Fibroblast of lung (primary cell): Measurements from ENCODE around the gene GHDC. TPM values are rescaled to one million over a fixed set of nuclear protein-coding genes. Genes with fewer than 3 reads are reported as not detected.
A peak's percentile ranks its signal among the peaks of the same experiment; 100 is the strongest.

ENCODE experiments used
- DNase-seq, 2 donors: peaks; one replicate each; pipeline versions ENCODE4 v3.0.0 to v3.0.0-alpha.2; 2010; ENCODE audit warnings: low read depth in 2 of 2
- H2AFZ ChIP-seq: 2 replicates; pipeline ENCODE4 v1.5.1; 2012; ENCODE audit warnings: low read length, control low read depth, inconsistent platforms
- H3K27ac ChIP-seq: 2 replicates; pipeline ENCODE4 v1.5.1; 2011; ENCODE audit warnings: low read length, control low read depth; ENCODE audit not compliant: insufficient read depth
- H3K27me3 ChIP-seq: 2 replicates; pipeline ENCODE4 v1.5.1; 2011; ENCODE audit warnings: mild to moderate bottlenecking, low read length; ENCODE audit not compliant: control insufficient read depth, insufficient read depth
- H3K36me3 ChIP-seq: 2 replicates; pipeline ENCODE4 v1.5.1; 2011; ENCODE audit warnings: low read length; ENCODE audit not compliant: control insufficient read depth, insufficient read depth
- H3K4me1 ChIP-seq: 2 replicates; pipeline ENCODE4 v1.5.1; 2011; ENCODE audit warnings: low read length; ENCODE audit not compliant: control insufficient read depth, insufficient read depth; ENCODE audit errors: extremely low read depth
- H3K4me2 ChIP-seq: 2 replicates; pipeline ENCODE4 v1.5.1; 2011; ENCODE audit warnings: low read length, control low read depth; ENCODE audit not compliant: insufficient read depth; ENCODE audit errors: extremely low read depth
- H3K4me3 ChIP-seq, 4 experiments: fragments of 200-600 bp in 1 of 4; sonication (generic) in 1 of 4; replicated peaks in 1 of 4; 2 replicates each; pipeline ENCODE4 v1.5.1; 2011 to 2016; ENCODE audit warnings: low read length in 4 of 4, low read depth in 3 of 4, mild to moderate bottlenecking in 3 of 4, control low read depth in 2 of 4, inconsistent platforms in 1 of 4, mixed read lengths in 1 of 4; ENCODE audit not compliant: insufficient read depth in 1 of 4; ENCODE audit errors: control extremely low read depth in 1 of 4
- H3K79me2 ChIP-seq: 2 replicates; pipeline ENCODE4 v1.5.1; 2012; ENCODE audit warnings: mild to moderate bottlenecking, low read length, inconsistent platforms; ENCODE audit not compliant: control insufficient read depth, insufficient read depth
- H3K9ac ChIP-seq: 2 replicates; pipeline ENCODE4 v1.5.1; 2011; ENCODE audit warnings: mild to moderate bottlenecking, low read length, control low read depth; ENCODE audit not compliant: insufficient read depth
- H3K9me3 ChIP-seq: 2 replicates; pipeline ENCODE4 v1.5.1; 2012; ENCODE audit warnings: low read depth, low read length; ENCODE audit not compliant: control insufficient read depth, insufficient read depth
- H4K20me1 ChIP-seq: 2 replicates; pipeline ENCODE4 v1.5.1; 2011; ENCODE audit warnings: low read length; ENCODE audit not compliant: control insufficient read depth, insufficient read depth; ENCODE audit errors: extremely low read depth
- EZH2 ChIP-seq: IDR thresholded peaks from 2 replicates; pipeline ENCODE4 v1.5.1; 2012; ENCODE audit warnings: low read length, control low read depth, mild to moderate bottlenecking; ENCODE audit errors: missing control alignments
- polyA plus RNA-seq, 2 donors: library from polyadenylated mRNA; depleted of rRNA in 1 of 2; stranded (reverse) in 1 of 2; unstranded in 1 of 2; fragments of >200 nt; gene quantifications; 2 replicates each; pipeline ENCODE4 v1.2.1, GENCODE V29; 2011 to 2012; ENCODE audit warnings: missing spikeins in 1 of 2
- total RNA-seq: library from RNA; depleted of rRNA; stranded (reverse); fragments of >200 nt; gene quantifications from 2 replicates; pipeline ENCODE4 v1.2.1, GENCODE V29; 2014
- TF ChIP-seq, protein P1 (sequence below), 2 donors: IDR thresholded peaks in 1 of 2; conservative IDR thresholded peaks in 1 of 2; 1 replicate in 1 of 2; 2 replicates in 1 of 2; pipeline ENCODE4 v1.5.1; 2011 to 2012; ENCODE audit warnings: low read length in 2 of 2, control low read depth in 1 of 2, inconsistent platforms in 1 of 2, low read depth in 1 of 2, mild to moderate bottlenecking in 1 of 2

Gene GHDC
- total and polyA plus RNA-seq, 2 donors (not counting 1 experiment from before 2014, with no cell fraction given) = 6.7 to 26.6 TPM

DNA sequence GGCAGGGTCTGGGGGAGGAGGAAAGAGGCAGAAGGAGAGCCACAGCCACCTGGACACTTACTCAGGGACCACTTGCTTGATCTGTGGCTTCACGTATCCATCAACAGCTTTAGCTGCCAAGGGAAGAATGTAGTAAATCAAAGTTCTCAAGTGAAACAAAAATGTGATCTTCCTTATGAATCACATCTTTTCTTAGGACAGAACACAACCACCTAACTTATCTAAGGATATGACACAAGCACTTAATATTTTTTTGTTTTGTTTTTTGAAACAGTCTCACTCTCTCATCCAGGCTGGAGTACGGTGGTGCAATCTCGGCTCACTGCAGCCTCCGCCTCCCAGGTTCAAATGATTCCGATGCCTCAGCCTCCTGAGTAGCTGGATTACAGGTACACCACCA is 8.4 kb upstream of the GHDC start:
- H3K4me3 ChIP-seq = no peak overlapping the region
- H3K4me1 ChIP-seq = no peaks in the 10 kb centered on the region
- no peaks in the 10 kb centered on the region for H3K27me3 ChIP-seq
- H3K27ac ChIP-seq = no peak overlapping the region
- H3K79me2 ChIP-seq = no peaks in the 10 kb centered on the region
- no peaks in the 10 kb centered on the region for H3K9me3 ChIP-seq
- DNase-seq = peak in 1 of 2 donors; percentile 10
- TF ChIP-seq, protein P1, sequence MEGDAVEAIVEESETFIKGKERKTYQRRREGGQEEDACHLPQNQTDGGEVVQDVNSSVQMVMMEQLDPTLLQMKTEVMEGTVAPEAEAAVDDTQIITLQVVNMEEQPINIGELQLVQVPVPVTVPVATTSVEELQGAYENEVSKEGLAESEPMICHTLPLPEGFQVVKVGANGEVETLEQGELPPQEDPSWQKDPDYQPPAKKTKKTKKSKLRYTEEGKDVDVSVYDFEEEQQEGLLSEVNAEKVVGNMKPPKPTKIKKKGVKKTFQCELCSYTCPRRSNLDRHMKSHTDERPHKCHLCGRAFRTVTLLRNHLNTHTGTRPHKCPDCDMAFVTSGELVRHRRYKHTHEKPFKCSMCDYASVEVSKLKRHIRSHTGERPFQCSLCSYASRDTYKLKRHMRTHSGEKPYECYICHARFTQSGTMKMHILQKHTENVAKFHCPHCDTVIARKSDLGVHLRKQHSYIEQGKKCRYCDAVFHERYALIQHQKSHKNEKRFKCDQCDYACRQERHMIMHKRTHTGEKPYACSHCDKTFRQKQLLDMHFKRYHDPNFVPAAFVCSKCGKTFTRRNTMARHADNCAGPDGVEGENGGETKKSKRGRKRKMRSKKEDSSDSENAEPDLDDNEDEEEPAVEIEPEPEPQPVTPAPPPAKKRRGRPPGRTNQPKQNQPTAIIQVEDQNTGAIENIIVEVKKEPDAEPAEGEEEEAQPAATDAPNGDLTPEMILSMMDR (conservative IDR thresholded peaks at IDR 0.05 in 1 of 2, IDR thresholded peaks at IDR 0.05 in 1 of 2; ENCODE audit: low read depth in 1 of 2, low read length in 2 of 2) = no peak
- no peak overlapping the region for H3K4me2 ChIP-seq
- H3K36me3 ChIP-seq = peaks cover 2% of the 10 kb centered on the region
- H2AFZ ChIP-seq = no peak overlapping the region
- no peaks in the 10 kb centered on the region for H4K20me1 ChIP-seq
- no peak overlapping the region for H3K9ac ChIP-seq

DNA sequence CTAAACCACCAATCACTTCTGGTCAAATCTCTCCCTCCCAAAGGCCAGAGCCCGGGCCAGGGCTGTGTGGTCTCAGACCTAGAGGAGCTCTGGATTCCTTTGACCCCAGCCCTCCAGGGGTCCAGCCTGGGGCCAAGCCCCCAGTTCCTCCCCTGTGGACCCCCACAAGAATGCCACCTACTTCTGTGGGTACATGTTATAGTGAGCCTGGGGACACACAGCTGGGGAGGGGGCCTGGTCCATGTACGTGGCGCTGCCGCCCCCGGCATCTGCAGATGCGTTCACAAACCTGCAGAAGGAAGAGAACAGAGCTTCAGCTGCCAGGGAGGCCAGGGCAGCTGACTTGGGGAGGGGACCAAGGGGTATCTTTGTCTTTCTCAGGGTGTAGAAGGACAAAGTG is 7.9 kb upstream of the GHDC start:
- no peak overlapping the region for H3K27ac ChIP-seq

DNA sequence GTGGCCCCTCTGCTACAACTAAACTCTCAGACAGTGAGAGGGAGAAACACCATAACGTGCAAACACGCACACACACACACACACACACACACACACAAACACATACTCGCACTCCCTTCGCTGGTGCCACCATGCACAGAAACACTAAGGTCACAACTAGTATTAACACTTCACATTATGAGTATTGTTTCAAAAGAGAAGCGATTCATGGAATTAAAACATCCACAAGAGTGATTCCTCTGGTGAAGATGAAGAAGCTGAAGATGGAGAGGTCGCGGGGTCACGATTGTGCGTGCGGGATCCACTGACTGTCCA is 7.1 kb upstream of the GHDC start:
- no peak for DNase-seq
- TF ChIP-seq, protein P1 (conservative IDR thresholded peaks at IDR 0.05 in 1 of 2, IDR thresholded peaks at IDR 0.05 in 1 of 2; ENCODE audit: low read depth in 1 of 2, low read length in 2 of 2) = no peak
- no peak for TF ChIP-seq EZH2
- H3K4me3 ChIP-seq = no peak overlapping the region
- H3K9ac ChIP-seq = no peak overlapping the region
- no peak overlapping the region for H3K4me2 ChIP-seq
- no peaks in the 10 kb centered on the region for H4K20me1 ChIP-seq
- H2AFZ ChIP-seq = no peak overlapping the region
- H3K27me3 ChIP-seq = no peaks in the 10 kb centered on the region
- no peaks in the 10 kb centered on the region for H3K79me2 ChIP-seq
- H3K36me3 ChIP-seq = no peaks in the 10 kb centered on the region
- no peaks in the 10 kb centered on the region for H3K9me3 ChIP-seq
- H3K4me1 ChIP-seq = no peaks in the 10 kb centered on the region
- no peak overlapping the region for H3K27ac ChIP-seq

More for the DNA sequence above, 7.9 kb upstream of the GHDC start:
- H3K27me3 ChIP-seq = no peaks in the 10 kb centered on the region
- H3K9ac ChIP-seq = no peak overlapping the region
- no peaks in the 10 kb centered on the region for H4K20me1 ChIP-seq
- H3K4me1 ChIP-seq = no peaks in the 10 kb centered on the region
- no peak for DNase-seq
- H3K79me2 ChIP-seq = no peaks in the 10 kb centered on the region
- H3K9me3 ChIP-seq = no peaks in the 10 kb centered on the region
- no peak overlapping the region for H3K4me2 ChIP-seq
- TF ChIP-seq, protein P1 (conservative IDR thresholded peaks at IDR 0.05 in 1 of 2, IDR thresholded peaks at IDR 0.05 in 1 of 2; ENCODE audit: low read depth in 1 of 2, low read length in 2 of 2) = no peak
- TF ChIP-seq EZH2 = no peak
- H3K4me3 ChIP-seq = no peak overlapping the region
- H2AFZ ChIP-seq = no peak overlapping the region
- no peaks in the 10 kb centered on the region for H3K36me3 ChIP-seq
